ENCODE results near the gene TCOF1. TPM values are rescaled to one million over a fixed set of nuclear protein-coding genes. Genes with fewer than 3 reads are reported as not detected.

The TCOF1 gene
- polyA plus RNA-seq, 1 donor (not counting 4 experiments of a cell fraction or from before 2014, with no cell fraction given) = 13.6 TPM

- no peaks in the 10 kb centered on the region for H3K9me3 ChIP-seq (ENCODE audit: control insufficient read depth, low read depth, low read length)
- dilution Hi-C loops (cut with MboI; ENCODE audit: extremely low pct_ligation_motif_present, low sequenced_read_pairs) = no loop called here
- peak overlapping the region; percentile 93 for H3K27ac ChIP-seq (ENCODE audit: control insufficient read depth, insufficient read depth, low read length)
- no peaks in the 10 kb centered on the region for H3K36me3 ChIP-seq (ENCODE audit: control insufficient read depth in 2 of 2, extremely low read depth in 1 of 2, insufficient read depth in 2 of 2, low read length in 2 of 2)
- no peaks in the 10 kb centered on the region for H3K79me2 ChIP-seq (ENCODE audit: control insufficient read depth, insufficient read depth, low read length)
- H2AFZ ChIP-seq (ENCODE audit: control insufficient read depth, low read length) = no peak overlapping the region
- FAIRE-seq = peak; percentile 93
- H3K9ac ChIP-seq (ENCODE audit: control insufficient read depth, extremely low read depth, insufficient read depth, low read length) = peak overlapping the region; percentile 67
- H3K27me3 ChIP-seq (ENCODE audit: control insufficient read depth, extremely low read depth, insufficient read depth, low read length) = no peaks in the 10 kb centered on the region
- peak overlapping the region in 1 of 3 experiments; percentile 5 for H3K4me3 ChIP-seq (ENCODE audit: control insufficient read depth in 2 of 3, extremely low read depth in 1 of 3, insufficient read depth in 2 of 3, low read depth in 1 of 3, low read length in 3 of 3)
- DNase-seq (ENCODE audit: low read depth, low spot score) = peak; percentile 98
- H4K20me1 ChIP-seq (ENCODE audit: control insufficient read depth, extremely low read depth, insufficient read depth, low read length) = no peaks in the 10 kb centered on the region
- no peak for TF ChIP-seq EZH2 (IDR thresholded peaks at IDR 0.05; ENCODE audit: low read length)
- no peak for TF ChIP-seq CTCF (optimal IDR thresholded peaks at IDR 0.05 in 1 of 3, IDR thresholded peaks at IDR 0.05 in 1 of 3, conservative IDR thresholded peaks at IDR 0.05 in 1 of 3; ENCODE audit: extremely low read depth in 1 of 3, insufficient read depth in 2 of 3, low read length in 3 of 3)
- peaks cover 2% of the 10 kb centered on the region for H3K9me1 ChIP-seq (ENCODE audit: control insufficient read depth, extremely low read depth, insufficient read depth, low read length)
- peaks cover 58% of the 10 kb centered on the region for H3K4me1 ChIP-seq (ENCODE audit: control insufficient read depth, extremely low read depth, insufficient read depth, low read length)
- H3K4me2 ChIP-seq (ENCODE audit: control insufficient read depth, extremely low read depth, insufficient read depth, low read depth, low read length) = peak overlapping the region; percentile 72
Measured at GRCh38 chr5:150317048-150318003, 40.2 kb upstream of the TCOF1 start.

- H3K9ac ChIP-seq (ENCODE audit: control insufficient read depth, extremely low read depth, insufficient read depth, low read length) = peak overlapping the region; percentile 59
- no peaks in the 10 kb centered on the region for H3K79me2 ChIP-seq (ENCODE audit: control insufficient read depth, insufficient read depth, low read length)
- no peak overlapping the region for H2AFZ ChIP-seq (ENCODE audit: control insufficient read depth, low read length)
- peak overlapping the region; percentile 72 for H3K4me2 ChIP-seq (ENCODE audit: control insufficient read depth, extremely low read depth, insufficient read depth, low read depth, low read length)
- H4K20me1 ChIP-seq (ENCODE audit: control insufficient read depth, extremely low read depth, insufficient read depth, low read length) = no peaks in the 10 kb centered on the region
- dilution Hi-C loops (cut with MboI; ENCODE audit: extremely low pct_ligation_motif_present, low sequenced_read_pairs) = no loop called here
- TF ChIP-seq EZH2 (IDR thresholded peaks at IDR 0.05; ENCODE audit: low read length) (no peak), CTCF (optimal IDR thresholded peaks at IDR 0.05 in 1 of 3, IDR thresholded peaks at IDR 0.05 in 1 of 3, conservative IDR thresholded peaks at IDR 0.05 in 1 of 3; ENCODE audit: extremely low read depth in 1 of 3, insufficient read depth in 2 of 3, low read length in 3 of 3) (peak in 1 of 3 experiments; percentile 25)
- FAIRE-seq = peak; percentile 97
- H3K9me1 ChIP-seq (ENCODE audit: control insufficient read depth, extremely low read depth, insufficient read depth, low read length) = peaks cover 2% of the 10 kb centered on the region
- peak overlapping the region; percentile 93 for H3K27ac ChIP-seq (ENCODE audit: control insufficient read depth, insufficient read depth, low read length)
- no peaks in the 10 kb centered on the region for H3K27me3 ChIP-seq (ENCODE audit: control insufficient read depth, extremely low read depth, insufficient read depth, low read length)
- peak; percentile 82 for DNase-seq (ENCODE audit: low read depth, low spot score)
- H3K36me3 ChIP-seq (ENCODE audit: control insufficient read depth in 2 of 2, extremely low read depth in 1 of 2, insufficient read depth in 2 of 2, low read length in 2 of 2) = no peaks in the 10 kb centered on the region
- peaks cover 68% of the 10 kb centered on the region for H3K4me1 ChIP-seq (ENCODE audit: control insufficient read depth, extremely low read depth, insufficient read depth, low read length)
- peak overlapping the region in 1 of 3 experiments; percentile 21 for H3K4me3 ChIP-seq (ENCODE audit: control insufficient read depth in 2 of 3, extremely low read depth in 1 of 3, insufficient read depth in 2 of 3, low read depth in 1 of 3, low read length in 3 of 3)
- no peaks in the 10 kb centered on the region for H3K9me3 ChIP-seq (ENCODE audit: control insufficient read depth, low read depth, low read length)
Measured at GRCh38 chr5:150318613-150319483, 38.6 kb upstream of the TCOF1 start.

Measured in keratinocyte (primary cell).